Measurements from ENCODE around the gene ZFP14.
"Not testable (repeated sequence)": the region's sequence is repeated elsewhere in the genome, so short reads cannot be mapped to it uniquely, and the experiment has no call there.

- TF ChIP-seq CTCF (IDR thresholded peaks at IDR 0.05); ZFX (IDR thresholded peaks at IDR 0.05; ENCODE audit: borderline replicate concordance): not testable (repeated sequence)
Observed at GRCh38 chr19:36292317-36292716, 86.7 kb downstream of the ZFP14 start.
